HepG2 (cell line): Measurements from ENCODE around the gene SND1. TPM values are rescaled to one million over a fixed set of nuclear protein-coding genes. Genes with fewer than 3 reads are reported as not detected.

Experiments used
- ATAC-seq: fragments of 200-7000 bp; cut with Tn5 transposase; 3 replicates; pipeline ENCODE4 v1.9.1; 2020; ENCODE audit warnings: mild to moderate bottlenecking, moderate library complexity
- BruUV-seq: library from RNA; stranded (reverse); fragments of 400-500 nt; replicated peaks from 2 replicates; lab custom pipeline; 2021; lab: Mats Ljungman, UMichigan
- CTCF ChIA-PET: fragments of 300-600 bp; formaldehyde crosslinking; extraction: SDS; loops from one replicate; lab custom pipeline; 2021; ENCODE audit warnings: low total read pairs, inconsistent platforms, low intra/inter-chr PET ratio; lab: Yijun Ruan, JAX
- POLR2A ChIA-PET: fragments of 350-600 bp; sonication (Branson Sonifier 250); formaldehyde crosslinking; loops from one replicate; lab custom pipeline; 2020; ENCODE audit warnings: antibody characterized with exemption, inconsistent platforms; lab: Yijun Ruan, JAX
- DNase-seq: peaks from one replicate; pipeline ENCODE4 v3.0.0-alpha.2; 2015; ENCODE audit warnings: low spot score
- FAIRE-seq: peaks from 3 replicates; lab custom pipeline; 2011; peaks lifted over from hg19 to GRCh38; lab: Jason Lieb, UNC
- H2AFZ ChIP-seq: one replicate; pipeline ENCODE4 v1.6.1; 2011; ENCODE audit warnings: low read length, inconsistent platforms
- H3K27ac ChIP-seq: fragments of 300-600 bp; 3 replicates; pipeline ENCODE4 v1.8.0; 2011; ENCODE audit warnings: mixed run types, mild to moderate bottlenecking, mixed read lengths, low read length, inconsistent platforms; ENCODE audit not compliant: insufficient read depth; ENCODE audit errors: extremely low read length
- H3K27me3 ChIP-seq, 2 experiments: fragments of 200-600 bp in 1 of 2; 2 replicates in 1 of 2; 3 replicates in 1 of 2; pipeline versions ENCODE4 v1.6.0 to v1.8.0; 2011; ENCODE audit warnings: low read length in 2 of 2, mild to moderate bottlenecking in 2 of 2, moderate library complexity in 2 of 2, inconsistent platforms in 1 of 2; ENCODE audit not compliant: insufficient read depth in 2 of 2, control insufficient read depth in 1 of 2
- H3K36me3 ChIP-seq, 2 experiments: fragments of 200-600 bp in 1 of 2; replicated peaks in 1 of 2; 2 replicates in 1 of 2; 3 replicates in 1 of 2; pipeline versions ENCODE4 v1.5.1 to v1.8.0; 2011; ENCODE audit warnings: low read length in 2 of 2, inconsistent platforms in 1 of 2; ENCODE audit not compliant: insufficient read depth in 2 of 2, control insufficient read depth in 1 of 2
- H3K4me1 ChIP-seq: 2 replicates; pipeline ENCODE4 v1.5.1; 2012; ENCODE audit warnings: low read length, inconsistent platforms; ENCODE audit not compliant: insufficient read depth
- H3K4me2 ChIP-seq: 2 replicates; pipeline ENCODE4 v1.6.0; 2011; ENCODE audit warnings: low read depth, low read length, inconsistent platforms
- H3K4me3 ChIP-seq, 3 experiments: fragments of 200-600 bp in 1 of 3; sonication (generic), shearing (Covaris generic) in 1 of 3; replicated peaks in 1 of 3; 2 replicates each; pipeline ENCODE4 v1.5.1; 2011 to 2016; ENCODE audit warnings: low read length in 3 of 3, inconsistent platforms in 2 of 3, low read depth in 2 of 3, mild to moderate bottlenecking in 2 of 3, control low read depth in 1 of 3, mixed read lengths in 1 of 3; ENCODE audit not compliant: insufficient read depth in 1 of 3
- H3K79me2 ChIP-seq: one replicate; pipeline ENCODE4 v1.6.1; 2011; ENCODE audit warnings: low read length, inconsistent platforms; ENCODE audit not compliant: insufficient read depth
- H3K9ac ChIP-seq: 2 replicates; pipeline ENCODE4 v1.6.0; 2011; ENCODE audit warnings: mild to moderate bottlenecking, low read depth, low read length, inconsistent platforms; ENCODE audit not compliant: insufficient read depth
- H3K9me3 ChIP-seq: 2 replicates; pipeline ENCODE4 v1.5.1; 2012; ENCODE audit warnings: mild to moderate bottlenecking, low read length
- H4K20me1 ChIP-seq: 2 replicates; pipeline ENCODE4 v1.6.0; 2011; ENCODE audit warnings: inconsistent platforms, mild to moderate bottlenecking, low read length, moderate library complexity; ENCODE audit not compliant: insufficient read depth
- ATF6 ChIP-seq: sonication (generic); formaldehyde crosslinking; conservative IDR thresholded peaks from 2 replicates; pipeline ENCODE4 v1.4.0; 2020; ENCODE audit warnings: missing genetic modification reagents
- HNRNPK ChIP-seq: fragments of 200-400 bp; formaldehyde crosslinking; IDR thresholded peaks from 2 replicates; pipeline ENCODE4 v1.6.1; 2018; ENCODE audit warnings: low read length, low read depth, moderate library complexity, mild to moderate bottlenecking; ENCODE audit not compliant: poor library complexity, severe bottlenecking
- WGBS: methylation state at CpG from one replicate; pipeline ENCODE4 v1.1.6; 2017; ENCODE audit warnings: low lambda C conversion rate; 5-methylcytosine and 5-hydroxymethylcytosine counted together
- in situ Hi-C: cut with HindIII; loops from 2 replicates; pipeline ENCODE4 v1.10.0; 2017; ENCODE audit warnings: low pct_unique_long_range_greater_than_20kb; ENCODE audit not compliant: extremely low pct_ligation_motif_present
- intact Hi-C: fragments of 100-400 bp; cut with micrococcal nuclease; formaldehyde crosslinking; loops from one replicate; pipeline ENCODE4 v1.10.0; 2022; ENCODE audit not compliant: unreplicated experiment
- polyA plus RNA-seq, 8 experiments: library from polyadenylated mRNA; depleted of rRNA in 3 of 8; stranded (reverse) in 7 of 8; unstranded in 1 of 8; fragments of >200 nt; fragmentation: Illumina TruSeq in 4 of 8; extraction: Trizol in 4 of 8; gene quantifications; 2 replicates each; pipeline versions ENCODE4 v1.2.1 to v1.2.3, GENCODE V29; 2011 to 2016; ENCODE audit warnings: low read depth in 4 of 8, missing spikeins in 1 of 8, mixed read lengths in 1 of 8; ENCODE audit not compliant: insufficient read depth in 1 of 8
- total RNA-seq, 5 experiments: library from RNA; depleted of rRNA; stranded (reverse); fragments of >200 nt; fragmentation: Illumina TruSeq; extraction: Trizol; gene quantifications; 2 replicates each; pipeline ENCODE4 v1.2.3, GENCODE V29; 2016; ENCODE audit warnings: low read depth in 1 of 5

SND1 gene
- total and polyA plus RNA-seq, 2 of the 13 experiments (the other 11 are each of a cell fraction or from before 2014, with no cell fraction given) = 110 to 182 TPM

- Histone ChIP-seq H3K4me2 (no peak within 1 kb of the TSS), H3K9ac (no peak within 1 kb of the TSS), H2AFZ (no peak within 1 kb of the TSS), H3K4me3 (no peak within 1 kb of the TSS), H3K36me3 (peaks cover 10 to 31% of the 10 kb centered on the region in 2 experiments; a peak in 4 of 5 replicates), H3K79me2 (no peaks in the 10 kb centered on the region), H3K27me3 (no peaks in the 10 kb centered on the region), H3K9me3 (no peaks in the 10 kb centered on the region), H3K4me1 (no peaks in the 10 kb centered on the region), H4K20me1 (no peaks in the 10 kb centered on the region; the same call in 1 of the 2 replicates), H3K27ac (no peak within 1 kb of the TSS)
- TF ChIP-seq ATF6 (CRISPR knock-in tag) = no peak
- TF ChIP-seq HNRNPK = peak; percentile 69
- CTCF ChIA-PET = no interaction called here
- ATAC-seq (no peak), DNase-seq (no peak), FAIRE-seq (no peak)
- no TSS peak for BruUV-seq
- in situ Hi-C loops = no loop called here
- WGBS = 98% methylated on average over 66 of the region's 87 CpGs
- POLR2A ChIA-PET = no interaction called here
- intact Hi-C loops = no loop called here
These were observed 378.9 kb downstream of the SND1 start, which contains the start of gene LRRC4 for GRCh38 chr7:128030654-128031611. Gene LRRC4, minus strand, starts transcription at chr7:128031437. Its CDS starts 797 bp downstream, at chr7:128030640.
